Tibial artery (tissue), 4 donors: Measurements from ENCODE around the gene TRABD2A.

Experiments used
- DNase-seq, 2 donors: peaks; one replicate each; pipeline ENCODE4 v3.0.0-alpha.2; 2019
- H3K27ac ChIP-seq, 2 donors: fragments of 200-600 bp; sonication (generic) in 1 of 2; 1 replicate in 1 of 2; 2 replicates in 1 of 2; pipeline ENCODE4 v1.5.1; 2018 to 2019; ENCODE audit warnings: mild to moderate bottlenecking in 1 of 2
- H3K27me3 ChIP-seq, 2 donors: fragments of 200-600 bp; sonication (generic) in 1 of 2; one replicate each; pipeline versions ENCODE4 v1.5.1 to v1.6.0; 2016 to 2019
- H3K36me3 ChIP-seq, 3 donors: fragments of 200-600 bp; sonication (generic) in 2 of 3; one replicate each; pipeline ENCODE4 v1.5.1; 2016 to 2019; ENCODE audit warnings: mild to moderate bottlenecking in 2 of 3
- H3K4me1 ChIP-seq, 4 donors: fragments of 200-600 bp; sonication (generic) in 2 of 4; 1 replicate in 3 of 4; 2 replicates in 1 of 4; pipeline ENCODE4 v1.5.1; 2016 to 2019
- H3K4me3 ChIP-seq, 2 donors: fragments of 200-600 bp; sonication (generic) in 1 of 2; 1 replicate in 1 of 2; 2 replicates in 1 of 2; pipeline ENCODE4 v1.5.1; 2018 to 2019; ENCODE audit warnings: mild to moderate bottlenecking in 2 of 2
- H3K9me3 ChIP-seq, 3 donors: fragments of 200-600 bp; sonication (generic) in 1 of 3; one replicate each; pipeline ENCODE4 v1.5.1; 2016 to 2019
- CTCF ChIP-seq, 2 experiments: fragments of 200-600 bp in 1 of 2; fragments of 450-650 bp in 1 of 2; IDR thresholded peaks; one replicate each; pipeline ENCODE4 v1.5.1; 2017 to 2019; ENCODE audit warnings: antibody characterized with exemption in 2 of 2, mild to moderate bottlenecking in 1 of 2, moderate library complexity in 1 of 2
- intact Hi-C: fragments of 100-400 bp; cut with DNase I; formaldehyde crosslinking; loops from one replicate; pipeline ENCODE4 v1.15.0; 2023; ENCODE audit warnings: low total_unique reads

Gene TRABD2A

DNA sequence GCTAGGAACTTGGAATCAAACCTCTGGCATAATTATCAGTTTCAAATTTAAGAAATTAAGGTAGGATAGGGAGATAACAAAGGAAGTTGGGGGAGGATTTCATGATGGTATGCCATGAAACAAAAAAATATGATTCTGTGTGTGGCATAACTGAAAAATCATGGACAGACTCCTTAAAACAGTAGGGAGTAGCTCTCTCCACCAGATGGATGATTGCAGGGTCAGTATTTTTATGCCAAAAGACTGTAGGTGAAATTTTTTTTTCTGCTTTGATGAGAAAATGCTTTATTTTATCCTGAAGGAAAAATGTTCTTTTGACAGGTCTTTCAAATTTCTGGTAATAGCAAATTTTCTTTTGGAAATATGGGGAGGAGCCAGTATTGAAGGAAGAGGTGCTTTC is 94.3 kb downstream of the TRABD2A start:
- Histone ChIP-seq H3K27ac (no peak overlapping the region), H3K36me3 (no peaks in the 10 kb centered on the region), H3K4me3 (no peak overlapping the region), H3K4me1 (no peaks in the 10 kb centered on the region), H3K27me3 (no peaks in the 10 kb centered on the region), H3K9me3 (no peaks in the 10 kb centered on the region)
- no peak for DNase-seq
- TF ChIP-seq CTCF (IDR thresholded peaks at IDR 0.05): no peak
- intact Hi-C loops: no loop called here

- Histone ChIP-seq H3K36me3 (no peaks in the 10 kb centered on the region), H3K9me3 (no peaks in the 10 kb centered on the region), H3K27ac (no peak overlapping the region), H3K4me1 (no peaks in the 10 kb centered on the region), H3K4me3 (no peak overlapping the region), H3K27me3 (no peaks in the 10 kb centered on the region)
- intact Hi-C loops: no loop called here
- no peak for TF ChIP-seq CTCF (IDR thresholded peaks at IDR 0.05)
- no peak for DNase-seq
These were observed 94.9 kb downstream of the TRABD2A start for GRCh38 chr2:84785950-84786349.

GRCh38 chr2:84782717-84783442 is 98.0 kb downstream of the TRABD2A start:
- intact Hi-C loops: no loop called here
- no peaks in the 10 kb centered on the region for H3K36me3 ChIP-seq
- no peak for TF ChIP-seq CTCF (IDR thresholded peaks at IDR 0.05)
- no peaks in the 10 kb centered on the region for H3K4me1 ChIP-seq
- no peak for DNase-seq
- H3K27me3 ChIP-seq: no peaks in the 10 kb centered on the region
- no peak overlapping the region for H3K4me3 ChIP-seq
- no peaks in the 10 kb centered on the region for H3K9me3 ChIP-seq
- H3K27ac ChIP-seq: no peak overlapping the region

DNA sequence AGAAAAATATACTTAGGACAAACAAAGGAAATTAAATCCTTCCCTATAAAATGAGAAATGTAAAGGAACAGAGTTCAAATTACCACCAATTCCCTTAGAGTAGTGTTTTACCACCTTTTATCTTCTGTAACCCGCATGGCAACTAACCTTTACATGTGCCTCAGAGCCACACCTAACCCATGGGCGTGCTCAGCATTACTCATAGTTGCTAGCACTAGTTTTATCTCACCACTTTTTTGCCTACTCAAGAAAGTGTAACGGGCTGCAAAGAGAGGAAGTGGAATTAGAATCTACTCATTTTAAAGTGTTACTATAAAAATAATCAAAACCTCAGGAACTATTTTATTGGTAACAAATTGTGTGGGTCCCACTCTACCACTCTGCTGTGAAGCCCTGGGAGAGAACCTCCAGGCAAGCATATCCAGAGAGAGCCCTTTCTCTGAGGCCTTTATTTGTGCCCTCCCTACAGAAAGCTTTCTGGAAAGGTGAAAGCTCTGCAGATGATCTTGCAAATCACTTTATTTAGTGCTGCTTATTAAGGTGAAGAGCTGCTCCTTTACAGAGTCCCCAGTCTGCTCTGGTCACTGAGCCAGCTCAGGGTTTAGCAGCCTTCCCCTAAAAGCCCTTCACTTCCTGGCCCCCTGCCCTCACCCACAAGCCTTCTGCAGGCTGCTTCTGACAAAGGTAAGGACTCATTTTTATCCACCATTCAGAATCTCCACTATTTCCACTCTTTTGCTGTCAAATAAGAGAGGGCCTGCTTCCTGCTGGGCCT is 98.8 kb downstream of the TRABD2A start:
- no peaks in the 10 kb centered on the region for H3K4me1 ChIP-seq
- no peaks in the 10 kb centered on the region for H3K36me3 ChIP-seq
- H3K9me3 ChIP-seq: no peaks in the 10 kb centered on the region
- no peak overlapping the region for H3K4me3 ChIP-seq
- H3K27ac ChIP-seq: no peak overlapping the region
- DNase-seq: no peak
- intact Hi-C loops: no loop called here
- TF ChIP-seq CTCF (IDR thresholded peaks at IDR 0.05): no peak
- H3K27me3 ChIP-seq: no peaks in the 10 kb centered on the region

- H3K4me3 ChIP-seq: no peak overlapping the region
- peaks cover 0 to 7% (median 0%) of the 10 kb centered on the region in 3 donors for H3K9me3 ChIP-seq
- H3K36me3 ChIP-seq: no peaks in the 10 kb centered on the region
- no peak for DNase-seq
- H3K27me3 ChIP-seq: no peaks in the 10 kb centered on the region
- TF ChIP-seq CTCF (IDR thresholded peaks at IDR 0.05): no peak
- intact Hi-C loops: no loop called here
- H3K4me1 ChIP-seq: no peaks in the 10 kb centered on the region
- H3K27ac ChIP-seq: no peak overlapping the region
These were observed 101.1 kb downstream of the TRABD2A start for GRCh38 chr2:84779781-84780180.
